ENCODE measurements around the gene RAB27A. TPM values are rescaled to one million over a fixed set of nuclear protein-coding genes. Genes with fewer than 3 reads are reported as not detected.

RAB27A gene
- total RNA-seq, 1 experiment from 2014 or later, result 4.7 TPM

- no peak overlapping the region for H3K27ac Mint-ChIP-seq
- DNase-seq (ENCODE audit: low spot score), result no peak
- no peak overlapping the region for H3K4me3 Mint-ChIP-seq
- H3K36me3 Mint-ChIP-seq, result no peaks in the 10 kb centered on the region
- peaks cover 10% of the 10 kb centered on the region for H3K4me1 Mint-ChIP-seq
- CTCF ChIA-PET, result no interaction called here
- no peaks in the 10 kb centered on the region for H3K27me3 Mint-ChIP-seq (ENCODE audit: low read depth)
- ATAC-seq, result no peak
- no peak for TF ChIP-seq PRDM15 (CRISPR knock-in tag; IDR thresholded peaks at IDR 0.05)
- TF ChIP-seq CTCF (IDR thresholded peaks at IDR 0.05), result no peak
- no peak for TF ChIP-seq MXD4 (CRISPR knock-in tag; IDR thresholded peaks at IDR 0.05; ENCODE audit: borderline replicate concordance)
- TF ChIP-seq, protein P1, sequence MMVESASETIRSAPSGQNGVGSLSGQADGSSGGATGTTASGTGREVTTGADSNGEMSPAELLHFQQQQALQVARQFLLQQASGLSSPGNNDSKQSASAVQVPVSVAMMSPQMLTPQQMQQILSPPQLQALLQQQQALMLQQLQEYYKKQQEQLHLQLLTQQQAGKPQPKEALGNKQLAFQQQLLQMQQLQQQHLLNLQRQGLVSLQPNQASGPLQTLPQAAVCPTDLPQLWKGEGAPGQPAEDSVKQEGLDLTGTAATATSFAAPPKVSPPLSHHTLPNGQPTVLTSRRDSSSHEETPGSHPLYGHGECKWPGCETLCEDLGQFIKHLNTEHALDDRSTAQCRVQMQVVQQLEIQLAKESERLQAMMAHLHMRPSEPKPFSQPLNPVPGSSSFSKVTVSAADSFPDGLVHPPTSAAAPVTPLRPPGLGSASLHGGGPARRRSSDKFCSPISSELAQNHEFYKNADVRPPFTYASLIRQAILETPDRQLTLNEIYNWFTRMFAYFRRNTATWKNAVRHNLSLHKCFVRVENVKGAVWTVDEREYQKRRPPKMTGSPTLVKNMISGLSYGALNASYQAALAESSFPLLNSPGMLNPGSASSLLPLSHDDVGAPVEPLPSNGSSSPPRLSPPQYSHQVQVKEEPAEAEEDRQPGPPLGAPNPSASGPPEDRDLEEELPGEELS (CRISPR knock-in tag; IDR thresholded peaks at IDR 0.05), result no peak
- TF ChIP-seq FOXP1 (CRISPR knock-in tag; IDR thresholded peaks at IDR 0.05; ENCODE audit: borderline replicate concordance), result no peak
- TF ChIP-seq USF1 (CRISPR knock-in tag; IDR thresholded peaks at IDR 0.05), result no peak
- TF ChIP-seq TEAD1 (CRISPR knock-in tag; IDR thresholded peaks at IDR 0.05), result no peak
- no peak for TF ChIP-seq ZBTB21 (CRISPR knock-in tag; IDR thresholded peaks at IDR 0.05; ENCODE audit: borderline replicate concordance)
- TF ChIP-seq ATF1 (CRISPR knock-in tag; IDR thresholded peaks at IDR 0.05), result no peak
- TF ChIP-seq, protein P2, sequence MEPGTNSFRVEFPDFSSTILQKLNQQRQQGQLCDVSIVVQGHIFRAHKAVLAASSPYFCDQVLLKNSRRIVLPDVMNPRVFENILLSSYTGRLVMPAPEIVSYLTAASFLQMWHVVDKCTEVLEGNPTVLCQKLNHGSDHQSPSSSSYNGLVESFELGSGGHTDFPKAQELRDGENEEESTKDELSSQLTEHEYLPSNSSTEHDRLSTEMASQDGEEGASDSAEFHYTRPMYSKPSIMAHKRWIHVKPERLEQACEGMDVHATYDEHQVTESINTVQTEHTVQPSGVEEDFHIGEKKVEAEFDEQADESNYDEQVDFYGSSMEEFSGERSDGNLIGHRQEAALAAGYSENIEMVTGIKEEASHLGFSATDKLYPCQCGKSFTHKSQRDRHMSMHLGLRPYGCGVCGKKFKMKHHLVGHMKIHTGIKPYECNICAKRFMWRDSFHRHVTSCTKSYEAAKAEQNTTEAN (CRISPR knock-in tag; IDR thresholded peaks at IDR 0.05), result no peak
- no peak for TF ChIP-seq FOXK1 (CRISPR knock-in tag; IDR thresholded peaks at IDR 0.05)
- TF ChIP-seq ZNF219 (CRISPR knock-in tag; IDR thresholded peaks at IDR 0.05; ENCODE audit: borderline replicate concordance), result no peak
- no peak for TF ChIP-seq ZNF396 (CRISPR knock-in tag; IDR thresholded peaks at IDR 0.05; ENCODE audit: borderline replicate concordance)
- no peak for TF ChIP-seq GABPB1 (CRISPR knock-in tag; IDR thresholded peaks at IDR 0.05)
- no peak for TF ChIP-seq ATF3 (CRISPR knock-in tag; conservative IDR thresholded peaks at IDR 0.05)
- TF ChIP-seq ESRRA (CRISPR knock-in tag; IDR thresholded peaks at IDR 0.05; ENCODE audit: borderline replicate concordance), result no peak
- no peak for TF ChIP-seq ZNF416 (CRISPR knock-in tag; IDR thresholded peaks at IDR 0.05)
- no peaks in the 10 kb centered on the region for H3K9me3 Mint-ChIP-seq
- POLR2A ChIA-PET, result no interaction called here
These were observed 41.7 kb downstream of the RAB27A start for GRCh38 chr15:55247766-55248427.
